Cardiac ventricle fibroblast (primary cell): Measurements from ENCODE around the gene SLC12A2. TPM values are rescaled to one million over a fixed set of nuclear protein-coding genes. Genes with fewer than 3 reads are reported as not detected.

Experiments
- total RNA-seq: library from RNA; depleted of rRNA; stranded (reverse); fragments of >200 nt; gene quantifications from 2 replicates; pipeline ENCODE4 v1.2.3, GENCODE V29; 2015

The SLC12A2 gene
- 14.0 and 17.3 TPM in 2 replicates for total RNA-seq

DNA sequence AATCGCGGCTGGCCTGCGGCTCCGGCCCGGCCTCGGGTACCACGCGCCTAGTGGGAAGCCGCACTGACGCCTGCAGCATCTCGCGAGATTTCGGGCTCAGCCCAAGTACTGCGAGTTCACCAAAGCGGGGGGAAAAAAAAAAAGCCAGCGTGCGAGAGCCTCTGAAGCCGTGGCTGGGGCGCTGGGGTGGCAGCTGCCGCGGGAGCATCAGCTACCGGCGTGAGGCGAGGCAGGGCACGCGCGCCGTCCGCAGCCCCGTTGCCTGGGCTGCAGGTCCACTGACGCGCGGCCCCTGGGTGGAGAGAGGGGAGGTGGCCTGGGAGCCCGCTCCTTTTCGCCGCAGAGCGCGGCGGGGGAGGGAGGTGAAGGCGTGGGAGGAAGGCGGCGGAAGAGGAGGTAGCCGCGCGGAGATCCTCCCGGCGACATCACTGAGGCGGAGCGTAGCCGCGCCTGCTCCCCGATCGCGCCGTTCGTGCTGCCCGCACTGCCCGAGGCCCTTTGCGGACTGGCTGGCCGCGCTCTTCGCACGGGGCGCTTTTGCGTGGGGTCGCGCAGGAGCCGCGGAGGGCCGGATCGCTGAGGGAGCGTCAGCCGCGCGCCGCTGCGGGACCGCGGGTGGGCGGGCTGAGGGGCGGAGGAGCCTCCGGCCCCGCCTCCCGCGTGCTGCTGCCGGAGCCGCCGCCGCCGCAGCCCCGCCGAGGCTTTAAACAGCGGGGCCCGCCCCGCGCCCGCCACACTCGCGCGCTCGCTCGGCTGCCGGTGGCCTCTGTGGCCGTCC lies at the start of gene SLC12A2:
Gene SLC12A2 (plus strand): TSS at position 734 of the 778 bp plus-strand sequence. CDS start 189 bp downstream, outside the sequence.

